K562 (cell line): ENCODE results near the gene FIGLA. TPM values are rescaled to one million over a fixed set of nuclear protein-coding genes. Genes with fewer than 3 reads are reported as not detected.

Experiments used
- ATAC-seq: fragments of 200-7000 bp; cut with Tn5 transposase; 3 replicates; pipeline ENCODE4 v1.9.1; 2020; ENCODE audit warnings: moderate library complexity
- BruUV-seq: library from RNA; stranded (reverse); fragments of 400-500 nt; replicated peaks from 2 replicates; lab custom pipeline; 2021; lab: Mats Ljungman, UMichigan
- CTCF ChIA-PET: fragments of 300-600 bp; formaldehyde crosslinking; extraction: SDS; loops from one replicate; lab custom pipeline; 2021; ENCODE audit warnings: low intra/inter-chr PET ratio; lab: Yijun Ruan, JAX
- POLR2A ChIA-PET: fragments of 300-600, 350-650 bp; sonication (Branson Sonifier 250); formaldehyde crosslinking; extraction: SDS; loops from one replicate; lab custom pipeline; 2021; ENCODE audit warnings: antibody characterized with exemption, inconsistent platforms; lab: Yijun Ruan, JAX
- DNase-seq, 4 experiments: peaks; one replicate each; pipeline versions ENCODE4 v3.0.0 to v3.0.0-alpha.2; 2011 to 2018; ENCODE audit warnings: low spot score in 3 of 4, mixed read lengths in 3 of 4; ENCODE audit errors: extremely low read depth in 1 of 4
- FAIRE-seq: peaks from 2 replicates; lab custom pipeline; 2011; peaks lifted over from hg19 to GRCh38; lab: Jason Lieb, UNC
- H2AFZ ChIP-seq: 2 replicates; pipeline ENCODE4 v1.6.0; 2011; ENCODE audit warnings: low read depth, low read length, control low read depth, inconsistent platforms
- H3K27ac ChIP-seq: fragments of 200-600 bp; 3 replicates; pipeline ENCODE4 v1.8.0; 2011; ENCODE audit warnings: low read depth, mild to moderate bottlenecking, control low read depth, inconsistent platforms, low read length, moderate library complexity, mixed read lengths; ENCODE audit errors: extremely low read depth
- H3K27me3 ChIP-seq, 2 experiments: fragments of 300-600 bp in 1 of 2; 2 replicates in 1 of 2; 3 replicates in 1 of 2; pipeline versions ENCODE4 v1.6.0 to v1.8.0; 2011; ENCODE audit warnings: inconsistent platforms in 2 of 2, low read length in 2 of 2, mild to moderate bottlenecking in 1 of 2, mixed read lengths in 1 of 2, moderate library complexity in 1 of 2; ENCODE audit not compliant: control insufficient read depth in 2 of 2, insufficient read depth in 2 of 2
- H3K36me3 ChIP-seq: fragments of 300-600 bp; 3 replicates; pipeline ENCODE4 v1.8.0; 2011; ENCODE audit warnings: mild to moderate bottlenecking, low read length, inconsistent platforms; ENCODE audit not compliant: control insufficient read depth, insufficient read depth
- H3K4me1 ChIP-seq, 2 experiments: fragments of 200-600 bp in 1 of 2; replicated peaks in 1 of 2; 2 replicates in 1 of 2; 3 replicates in 1 of 2; pipeline versions ENCODE4 v1.5.1 to v1.8.0; 2011; ENCODE audit warnings: inconsistent platforms in 2 of 2, low read length in 2 of 2, mild to moderate bottlenecking in 1 of 2, mixed read lengths in 1 of 2, moderate library complexity in 1 of 2; ENCODE audit not compliant: control insufficient read depth in 2 of 2, insufficient read depth in 2 of 2
- H3K4me2 ChIP-seq: 2 replicates; pipeline ENCODE4 v1.6.1; 2011; ENCODE audit warnings: low read length, control low read depth, inconsistent platforms, mixed read lengths; ENCODE audit not compliant: insufficient read depth
- H3K4me3 ChIP-seq: fragments of 200-600 bp; sonication (generic), shearing (Covaris generic); 2 replicates; pipeline ENCODE4 v1.5.1; 2016; ENCODE audit warnings: control low read depth, inconsistent platforms
- H3K79me2 ChIP-seq: fragments of 200-600 bp; 3 replicates; pipeline ENCODE4 v1.8.0; 2011; ENCODE audit warnings: low read length, inconsistent platforms; ENCODE audit not compliant: control insufficient read depth, insufficient read depth
- H3K9ac ChIP-seq, 2 experiments: 2 replicates each; pipeline versions ENCODE4 v1.6.0 to v1.6.1; 2011; ENCODE audit warnings: low read depth in 2 of 2, low read length in 2 of 2, control low read depth in 1 of 2, inconsistent platforms in 1 of 2, mild to moderate bottlenecking in 1 of 2, mixed read lengths in 1 of 2; ENCODE audit not compliant: insufficient read depth in 1 of 2
- H3K9me1 ChIP-seq: one replicate; pipeline ENCODE4 v1.6.0; 2011; ENCODE audit warnings: inconsistent platforms, mild to moderate bottlenecking, low read length, moderate library complexity; ENCODE audit not compliant: control insufficient read depth, insufficient read depth
- H3K9me3 ChIP-seq: replicated peaks from 2 replicates; pipeline ENCODE4 v1.5.1; 2011; ENCODE audit warnings: low read depth, low read length, inconsistent platforms; ENCODE audit not compliant: control insufficient read depth, insufficient read depth
- H4K20me1 ChIP-seq: replicated peaks from 2 replicates; pipeline ENCODE4 v1.6.1; 2011; ENCODE audit warnings: low read length, inconsistent platforms, mixed read lengths; ENCODE audit not compliant: control insufficient read depth, insufficient read depth
- AFF4 ChIP-seq: sonication (generic); formaldehyde crosslinking; IDR thresholded peaks from 2 replicates; pipeline ENCODE4 v1.8.0; 2023; ENCODE audit warnings: mild to moderate bottlenecking, missing genetic modification reagents
- ATF4 ChIP-seq: fragments of 450-650 bp; formaldehyde crosslinking; IDR thresholded peaks from 2 replicates; pipeline ENCODE4 v1.4.0; 2022; ENCODE audit warnings: mild to moderate bottlenecking, moderate library complexity
- GTF2B ChIP-seq: IDR thresholded peaks from 2 replicates; pipeline ENCODE4 v1.6.1; 2011; ENCODE audit not compliant: insufficient read length; ENCODE audit errors: extremely low read depth
- SFPQ ChIP-seq: fragments of 200-400 bp; formaldehyde crosslinking; IDR thresholded peaks from 2 replicates; pipeline ENCODE4 v1.6.1; 2017; ENCODE audit warnings: mild to moderate bottlenecking, low read depth, low read length, moderate library complexity
- ZKSCAN3 ChIP-seq: fragments of 250-450 bp; sonication (Bioruptor Pico); IDR thresholded peaks from 2 replicates; pipeline ENCODE4 v1.4.0; 2020
- ZNF584 ChIP-seq: fragments of 200-800 bp; sonication (Bioruptor generic); IDR thresholded peaks from 2 replicates; pipeline ENCODE4 v1.6.1; 2016; ENCODE audit warnings: low read depth, mild to moderate bottlenecking, missing genetic modification characterization, missing compliant biosample characterization
- ZNF717 ChIP-seq: fragments of 250-450 bp; sonication (Bioruptor Pico); IDR thresholded peaks from 2 replicates; pipeline ENCODE4 v1.5.0; 2021
- WGBS: fragments of 100-300 bp; shearing (Covaris generic); methylation state at CpG from one replicate; pipeline ENCODE4 v1.1.6; 2016; ENCODE audit warnings: low coverage, mixed read lengths; ENCODE audit not compliant: insufficient coverage; ENCODE audit errors: missing lambda C conversion rate; 5-methylcytosine and 5-hydroxymethylcytosine counted together
- in situ Hi-C: fragments of 300-500 bp; cut with MboI; formaldehyde crosslinking; loops from 4 replicates; pipeline ENCODE4 v1.15.0; 2018; ENCODE audit warnings: inconsistent platforms, mixed read lengths
- intact Hi-C: fragments of 100-400 bp; cut with micrococcal nuclease; formaldehyde crosslinking; loops from 2 replicates; pipeline ENCODE4 v1.14.2; 2022
- polyA plus RNA-seq, 8 experiments: library from polyadenylated mRNA; depleted of rRNA in 4 of 8; stranded (reverse) in 5 of 8; unstranded in 3 of 8; fragments of >200 nt; fragmentation: Nextera tagmentation in 2 of 8; fragmentation: Illumina TruSeq in 1 of 8; extraction: Ambion mirVana in 2 of 8; extraction: Trizol in 1 of 8; gene quantifications; 2 replicates each; pipeline versions ENCODE4 v1.2.1 to v1.2.3, GENCODE V29; 2011 to 2014; ENCODE audit warnings: inconsistent platforms in 1 of 8, missing spikeins in 1 of 8
- total RNA-seq, 7 experiments: library from RNA; depleted of rRNA in 6 of 7; stranded (reverse); fragments of >200 nt in 6 of 7; fragmentation: Illumina TruSeq in 2 of 7; extraction: Trizol in 2 of 7; gene quantifications; 2 replicates each; pipeline versions ENCODE4 v1.2.1 to v1.2.3, GENCODE V29; 2011 to 2021; ENCODE audit warnings: low replicate concordance in 1 of 7

The FIGLA gene
- total and polyA plus RNA-seq, 9 of the 15 experiments (the other 6 are each of a cell fraction or from before 2014, with no cell fraction given) = not detected

GRCh38 chr2:70745276-70745825 is 45.1 kb downstream of the FIGLA start (continued):
- no peak for TF ChIP-seq AFF4

GRCh38 chr2:70744397-70744796 is 46.0 kb downstream of the FIGLA start:
- FAIRE-seq (no peak), ATAC-seq (no peak)
- Histone ChIP-seq H4K20me1 (no peaks in the 10 kb centered on the region), H3K9me3 (no peaks in the 10 kb centered on the region), H3K4me1 (peaks cover 4% of the 10 kb centered on the region in 2 experiments; a peak in 3 of 5 replicates), H3K27me3 (no peaks in the 10 kb centered on the region), H3K4me2 (no peak overlapping the region), H3K4me3 (no peak overlapping the region), H3K36me3 (no peaks in the 10 kb centered on the region), H3K9me1 (no peaks in the 10 kb centered on the region), H3K27ac (peak overlapping the region; percentile 38), H2AFZ (0 out of 2 replicates have a peak overlapping the region, but pooled peaks have one; percentile 1)
- ChIA-PET CTCF (no interaction called here), POLR2A (interaction anchor here (0.6 to 0.7 kb wide), 2 partner anchors 35 to 40 kb away, joined by 3 read pairs; no protein-coding TSS in a partner anchor)
- 38% methylated on average over 2 of the region's 3 CpGs for WGBS
- TF ChIP-seq SFPQ = no peak
- no peak for TF ChIP-seq GTF2B
- TF ChIP-seq ZNF584 (CRISPR knock-in tag) = no peak
- no peak for TF ChIP-seq ATF4 (CRISPR knock-in tag)
- TF ChIP-seq ZKSCAN3 (CRISPR knock-in tag) = no peak
- no peak for TF ChIP-seq ZNF717 (CRISPR knock-in tag)
- TF ChIP-seq, all 486 proteins: peak for 0
- H3K79me2 ChIP-seq = peaks cover 8% of the 10 kb centered on the region; the same call in 1 of the 3 replicates
- H3K9ac ChIP-seq = no peak overlapping the region
- BruUV-seq = no TSS peak
- DNase-seq = no peak
- intact Hi-C loops = no loop called here
- in situ Hi-C loops = no loop called here
